ENCODE results near the gene WDFY4.

WDFY4 gene

GRCh38 chr10:48923748-48924147 lies 239.1 kb downstream of the WDFY4 start:
- Histone ChIP-seq H3K36me3 (ENCODE audit: control insufficient read depth, insufficient read depth, low read length) (no peaks in the 10 kb centered on the region), H2BK5ac (ENCODE audit: low read length) (no peak overlapping the region), H3K4me2 (ENCODE audit: low read length) (no peak overlapping the region), H3K4me1 (ENCODE audit: control insufficient read depth, low read depth, low read length) (no peaks in the 10 kb centered on the region), H3K79me1 (ENCODE audit: low read length) (no peaks in the 10 kb centered on the region), H3K18ac (ENCODE audit: low read length) (no peak overlapping the region), H4K5ac (ENCODE audit: low read length) (no peak overlapping the region), H3K4ac (ENCODE audit: low read depth, low read length) (no peak overlapping the region), H3K27ac (ENCODE audit: low read depth, low read length) (no peak overlapping the region), H3K56ac (ENCODE audit: low read length) (no peak overlapping the region), H3K79me2 (ENCODE audit: control insufficient read depth, insufficient read depth, low read length) (no peaks in the 10 kb centered on the region), H2BK120ac (ENCODE audit: low read depth, low read length) (no peak overlapping the region), H2AK5ac (ENCODE audit: low read length) (no peak overlapping the region), H3K23ac (ENCODE audit: low read length) (no peak overlapping the region), H3K9ac (ENCODE audit: low read length) (no peak overlapping the region), H2BK15ac (replicated peaks; ENCODE audit: low read depth) (no peak overlapping the region), H3K4me3 (ENCODE audit: low read length) (no peak overlapping the region), H4K8ac (ENCODE audit: low read depth, low read length) (no peak overlapping the region), H3K27me3 (ENCODE audit: insufficient read depth, low read length, poor library complexity) (no peaks in the 10 kb centered on the region)
- WGBS (ENCODE audit: extremely low coverage, insufficient coverage, low lambda C conversion rate): no CpG with 5 or more reads among the region's 3 CpGs
- DNase-seq: no peak

- H2BK15ac ChIP-seq (replicated peaks; ENCODE audit: low read depth): no peak overlapping the region
- no peak overlapping the region for H2BK5ac ChIP-seq (ENCODE audit: low read length)
- H3K36me3 ChIP-seq (ENCODE audit: control insufficient read depth, insufficient read depth, low read length): no peaks in the 10 kb centered on the region
- no peaks in the 10 kb centered on the region for H3K27me3 ChIP-seq (ENCODE audit: insufficient read depth, low read length, poor library complexity)
- no peak overlapping the region for H3K4me3 ChIP-seq (ENCODE audit: low read length)
- H4K5ac ChIP-seq (ENCODE audit: low read length): no peak overlapping the region
- no peak for DNase-seq
- no peak overlapping the region for H3K18ac ChIP-seq (ENCODE audit: low read length)
- H3K4me1 ChIP-seq (ENCODE audit: control insufficient read depth, low read depth, low read length): no peaks in the 10 kb centered on the region
- H3K4ac ChIP-seq (ENCODE audit: low read depth, low read length): no peak overlapping the region
- no peak overlapping the region for H3K23ac ChIP-seq (ENCODE audit: low read length)
- H3K9ac ChIP-seq (ENCODE audit: low read length): no peak overlapping the region
- H3K79me1 ChIP-seq (ENCODE audit: low read length): no peaks in the 10 kb centered on the region
- H2BK120ac ChIP-seq (ENCODE audit: low read depth, low read length): no peak overlapping the region
- H3K4me2 ChIP-seq (ENCODE audit: low read length): no peak overlapping the region
- no peak overlapping the region for H2AK5ac ChIP-seq (ENCODE audit: low read length)
- no peak overlapping the region for H3K27ac ChIP-seq (ENCODE audit: low read depth, low read length)
- WGBS (ENCODE audit: extremely low coverage, insufficient coverage, low lambda C conversion rate): no CpG with 5 or more reads among the region's 4 CpGs
- no peaks in the 10 kb centered on the region for H3K79me2 ChIP-seq (ENCODE audit: control insufficient read depth, insufficient read depth, low read length)
- no peak overlapping the region for H4K8ac ChIP-seq (ENCODE audit: low read depth, low read length)
- no peak overlapping the region for H3K56ac ChIP-seq (ENCODE audit: low read length)
These were observed 240.3 kb downstream of the WDFY4 start for GRCh38 chr10:48924988-48925387.

- no peaks in the 10 kb centered on the region for H3K4me1 ChIP-seq (ENCODE audit: control insufficient read depth, low read depth, low read length)
- no peak overlapping the region for H2BK15ac ChIP-seq (replicated peaks; ENCODE audit: low read depth)
- no peak overlapping the region for H3K56ac ChIP-seq (ENCODE audit: low read length)
- H2BK5ac ChIP-seq (ENCODE audit: low read length): no peak overlapping the region
- no CpG with 5 or more reads among the region's 1 CpG for WGBS (ENCODE audit: extremely low coverage, insufficient coverage, low lambda C conversion rate)
- H3K36me3 ChIP-seq (ENCODE audit: control insufficient read depth, insufficient read depth, low read length): no peaks in the 10 kb centered on the region
- no peak overlapping the region for H3K18ac ChIP-seq (ENCODE audit: low read length)
- no peak for DNase-seq
- H3K79me1 ChIP-seq (ENCODE audit: low read length): no peaks in the 10 kb centered on the region
- no peak overlapping the region for H3K4me2 ChIP-seq (ENCODE audit: low read length)
- no peak overlapping the region for H3K23ac ChIP-seq (ENCODE audit: low read length)
- no peak overlapping the region for H3K27ac ChIP-seq (ENCODE audit: low read depth, low read length)
- no peak overlapping the region for H2AK5ac ChIP-seq (ENCODE audit: low read length)
- H3K79me2 ChIP-seq (ENCODE audit: control insufficient read depth, insufficient read depth, low read length): no peaks in the 10 kb centered on the region
- H3K27me3 ChIP-seq (ENCODE audit: insufficient read depth, low read length, poor library complexity): no peaks in the 10 kb centered on the region
- H3K4me3 ChIP-seq (ENCODE audit: low read length): no peak overlapping the region
- no peak overlapping the region for H4K8ac ChIP-seq (ENCODE audit: low read depth, low read length)
- no peak overlapping the region for H2BK120ac ChIP-seq (ENCODE audit: low read depth, low read length)
- H4K5ac ChIP-seq (ENCODE audit: low read length): no peak overlapping the region
- H3K9ac ChIP-seq (ENCODE audit: low read length): no peak overlapping the region
- no peak overlapping the region for H3K4ac ChIP-seq (ENCODE audit: low read depth, low read length)
These were observed 241.6 kb downstream of the WDFY4 start for GRCh38 chr10:48926255-48926654.

GRCh38 chr10:48926764-48927540 lies 242.3 kb downstream of the WDFY4 start:
- H3K4me2 ChIP-seq (ENCODE audit: low read length): no peak overlapping the region
- H4K5ac ChIP-seq (ENCODE audit: low read length): no peak overlapping the region
- no CpG with 5 or more reads among the region's 13 CpGs for WGBS (ENCODE audit: extremely low coverage, insufficient coverage, low lambda C conversion rate)
- H3K27me3 ChIP-seq (ENCODE audit: insufficient read depth, low read length, poor library complexity): no peaks in the 10 kb centered on the region
- no peaks in the 10 kb centered on the region for H3K79me1 ChIP-seq (ENCODE audit: low read length)
- no peaks in the 10 kb centered on the region for H3K36me3 ChIP-seq (ENCODE audit: control insufficient read depth, insufficient read depth, low read length)
- H3K9ac ChIP-seq (ENCODE audit: low read length): no peak overlapping the region
- no peaks in the 10 kb centered on the region for H3K4me1 ChIP-seq (ENCODE audit: control insufficient read depth, low read depth, low read length)
- no peak overlapping the region for H3K4me3 ChIP-seq (ENCODE audit: low read length)
- H2BK120ac ChIP-seq (ENCODE audit: low read depth, low read length): no peak overlapping the region
- no peak overlapping the region for H3K4ac ChIP-seq (ENCODE audit: low read depth, low read length)
- H3K56ac ChIP-seq (ENCODE audit: low read length): peak overlapping the region; percentile 3
- no peak overlapping the region for H2BK15ac ChIP-seq (replicated peaks; ENCODE audit: low read depth)
- no peaks in the 10 kb centered on the region for H3K79me2 ChIP-seq (ENCODE audit: control insufficient read depth, insufficient read depth, low read length)
- no peak overlapping the region for H2BK5ac ChIP-seq (ENCODE audit: low read length)
- no peak overlapping the region for H3K23ac ChIP-seq (ENCODE audit: low read length)
- DNase-seq: peak; percentile 24
- H3K27ac ChIP-seq (ENCODE audit: low read depth, low read length): no peak overlapping the region
- no peak overlapping the region for H2AK5ac ChIP-seq (ENCODE audit: low read length)
- H3K18ac ChIP-seq (ENCODE audit: low read length): no peak overlapping the region
- no peak overlapping the region for H4K8ac ChIP-seq (ENCODE audit: low read depth, low read length)

GRCh38 chr10:48929413-48929990 lies 244.8 kb downstream of the WDFY4 start:
- no peak overlapping the region for H4K8ac ChIP-seq (ENCODE audit: low read depth, low read length)
- no peak overlapping the region for H3K56ac ChIP-seq (ENCODE audit: low read length)
- no peaks in the 10 kb centered on the region for H3K4me1 ChIP-seq (ENCODE audit: control insufficient read depth, low read depth, low read length)
- no peaks in the 10 kb centered on the region for H3K79me1 ChIP-seq (ENCODE audit: low read length)
- no peak overlapping the region for H2BK5ac ChIP-seq (ENCODE audit: low read length)
- no peaks in the 10 kb centered on the region for H3K79me2 ChIP-seq (ENCODE audit: control insufficient read depth, insufficient read depth, low read length)
- WGBS (ENCODE audit: extremely low coverage, insufficient coverage, low lambda C conversion rate): no CpG with 5 or more reads among the region's 5 CpGs
- DNase-seq: no peak
- no peaks in the 10 kb centered on the region for H3K27me3 ChIP-seq (ENCODE audit: insufficient read depth, low read length, poor library complexity)
- H3K36me3 ChIP-seq (ENCODE audit: control insufficient read depth, insufficient read depth, low read length): no peaks in the 10 kb centered on the region
- no peak overlapping the region for H2BK120ac ChIP-seq (ENCODE audit: low read depth, low read length)
- H3K4me3 ChIP-seq (ENCODE audit: low read length): no peak overlapping the region
- no peak overlapping the region for H3K4me2 ChIP-seq (ENCODE audit: low read length)
- no peak overlapping the region for H2AK5ac ChIP-seq (ENCODE audit: low read length)
- no peak overlapping the region for H3K4ac ChIP-seq (ENCODE audit: low read depth, low read length)
- H3K23ac ChIP-seq (ENCODE audit: low read length): no peak overlapping the region
- no peak overlapping the region for H2BK15ac ChIP-seq (replicated peaks; ENCODE audit: low read depth)
- no peak overlapping the region for H3K9ac ChIP-seq (ENCODE audit: low read length)
- H3K18ac ChIP-seq (ENCODE audit: low read length): no peak overlapping the region
- H3K27ac ChIP-seq (ENCODE audit: low read depth, low read length): no peak overlapping the region
- no peak overlapping the region for H4K5ac ChIP-seq (ENCODE audit: low read length)

Measured in mesendoderm (in vitro differentiated cells).